ENCODE results near the gene IDS. TPM values are rescaled to one million over a fixed set of nuclear protein-coding genes. Genes with fewer than 3 reads are reported as not detected.
A peak's percentile ranks its signal among the peaks of the same experiment; 100 is the strongest.

The IDS gene
- total and polyA plus RNA-seq, 2 experiments from 2014 or later = 47.7 to 79.5 TPM

- H4K20me1 ChIP-seq (ENCODE audit: insufficient read depth) = no peaks in the 10 kb centered on the region
- H3K4me3 ChIP-seq = no peak overlapping the region
- H3K9me2 ChIP-seq (ENCODE audit: insufficient read depth) = no peaks in the 10 kb centered on the region
- TF ChIP-seq EZH2 (IDR thresholded peaks at IDR 0.05; ENCODE audit: insufficient read depth, poor library complexity, severe bottlenecking) (no peak), EZH2phosphoT487 (IDR thresholded peaks at IDR 0.05; ENCODE audit: insufficient read depth, low read depth) (no peak)
- H3K4me2 ChIP-seq (ENCODE audit: unreplicated experiment) = no peak overlapping the region
- no peak overlapping the region for H2AFZ ChIP-seq
- H3K9me3 ChIP-seq (ENCODE audit: low read depth) = no peaks in the 10 kb centered on the region
- no peaks in the 10 kb centered on the region for H3K27me3 ChIP-seq (replicated peaks; ENCODE audit: insufficient read depth)
- DNase-seq = no peak
- H3K79me2 ChIP-seq (ENCODE audit: insufficient read depth) = no peaks in the 10 kb centered on the region
- no peak overlapping the region for H3K9ac ChIP-seq
- no peaks in the 10 kb centered on the region for H3K36me3 ChIP-seq (ENCODE audit: low read depth)
- 94 to 100% methylated on average over 2 of the region's 2 CpGs for WGBS, 2 experiments (ENCODE audit: low coverage in 1 of 2, low lambda C conversion rate in 2 of 2, missing lambda C conversion rate in 2 of 2)
- in situ Hi-C loops (cut with MboI) = no loop called here
- H3F3A ChIP-seq (ENCODE audit: insufficient read depth) = no peaks in the 10 kb centered on the region
- no peak overlapping the region for H3K27ac ChIP-seq
- H3K4me1 ChIP-seq (ENCODE audit: insufficient read depth) = no peaks in the 10 kb centered on the region
Observed at GRCh38 chrX:149516604-149517003, 11.5 kb upstream of the IDS start.

DNA sequence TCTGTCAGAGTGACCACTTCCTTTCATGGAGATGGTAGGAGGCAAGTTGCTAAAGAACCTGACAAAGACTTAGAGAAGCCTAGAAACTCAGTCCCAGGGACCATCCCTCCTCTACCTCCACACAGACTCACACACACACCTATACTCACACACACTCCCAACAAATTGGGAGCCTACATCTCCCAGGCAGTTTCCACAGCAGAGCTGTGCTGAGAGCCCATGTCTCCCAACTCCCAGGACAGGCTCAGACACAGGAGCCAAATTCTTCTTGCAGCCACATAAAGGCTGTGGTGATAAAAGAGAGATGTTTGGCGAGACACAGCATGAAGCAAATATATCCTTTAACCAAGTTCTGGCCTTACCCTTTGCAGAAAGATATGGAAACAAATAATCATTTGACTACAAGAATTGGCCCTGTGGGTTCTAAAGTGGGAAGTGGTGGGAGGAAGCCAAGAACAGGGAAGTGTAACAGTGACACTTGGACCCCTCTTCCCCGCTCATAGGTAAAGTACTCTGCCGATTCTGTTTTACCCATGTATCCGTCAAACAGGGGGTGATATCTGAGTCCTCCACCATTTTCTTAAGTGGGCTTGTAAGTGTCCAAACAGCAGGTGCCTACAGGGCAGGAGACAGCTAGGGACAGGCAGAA lies 11.0 kb upstream of the IDS start:
- peaks cover 2% of the 10 kb centered on the region; the same call in 1 of the 2 replicates for H3K4me1 ChIP-seq (ENCODE audit: insufficient read depth)
- 77 to 87% methylated on average over 4 of the region's 4 CpGs for WGBS, 2 experiments (ENCODE audit: low coverage in 1 of 2, low lambda C conversion rate in 2 of 2, missing lambda C conversion rate in 2 of 2)
- H3K36me3 ChIP-seq (ENCODE audit: low read depth) = no peaks in the 10 kb centered on the region
- no peaks in the 10 kb centered on the region for H3K27me3 ChIP-seq (replicated peaks; ENCODE audit: insufficient read depth)
- no peak overlapping the region for H3K27ac ChIP-seq
- H4K20me1 ChIP-seq (ENCODE audit: insufficient read depth) = no peaks in the 10 kb centered on the region
- in situ Hi-C loops (cut with MboI) = no loop called here
- H3K4me3 ChIP-seq = no peak overlapping the region
- TF ChIP-seq EZH2 (IDR thresholded peaks at IDR 0.05; ENCODE audit: insufficient read depth, poor library complexity, severe bottlenecking) (no peak), EZH2phosphoT487 (IDR thresholded peaks at IDR 0.05; ENCODE audit: insufficient read depth, low read depth) (no peak)
- H3K4me2 ChIP-seq (ENCODE audit: unreplicated experiment) = no peak overlapping the region
- no peak overlapping the region for H2AFZ ChIP-seq
- H3K9me3 ChIP-seq (ENCODE audit: low read depth) = no peaks in the 10 kb centered on the region
- no peak overlapping the region for H3K9ac ChIP-seq
- no peaks in the 10 kb centered on the region for H3F3A ChIP-seq (ENCODE audit: insufficient read depth)
- H3K9me2 ChIP-seq (ENCODE audit: insufficient read depth) = no peaks in the 10 kb centered on the region
- no peak for DNase-seq
- no peaks in the 10 kb centered on the region for H3K79me2 ChIP-seq (ENCODE audit: insufficient read depth)

DNA sequence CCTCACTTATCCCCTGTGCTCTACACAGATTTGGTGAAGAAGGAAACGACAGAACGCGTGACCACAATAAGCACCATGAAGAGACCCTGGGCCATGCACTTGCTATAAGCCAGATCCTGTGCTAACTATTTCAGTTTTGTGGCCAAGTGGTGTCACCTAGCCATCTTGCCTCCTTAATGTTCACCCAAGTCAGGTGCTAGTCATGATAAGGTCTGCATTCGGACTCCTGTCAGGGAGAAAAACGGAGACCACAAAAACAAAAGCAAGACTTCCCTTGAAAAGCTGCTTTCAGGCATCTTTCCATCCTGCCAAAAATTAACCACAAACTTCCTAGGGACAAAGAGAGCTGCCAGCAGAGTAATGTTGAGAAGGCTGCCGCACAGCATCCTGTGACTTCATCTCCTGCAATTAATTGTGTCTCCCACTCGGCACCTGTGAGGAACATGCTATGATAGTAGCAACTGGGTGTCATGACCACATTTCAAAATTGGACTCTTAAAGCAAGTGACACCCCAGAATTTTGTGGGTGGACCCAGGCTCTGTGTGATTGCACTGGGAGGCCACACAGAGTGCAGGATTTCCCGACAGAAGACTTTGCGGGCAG lies 8.8 kb upstream of the IDS start:
- H3K9ac ChIP-seq = no peak overlapping the region
- H4K20me1 ChIP-seq (ENCODE audit: insufficient read depth) = no peaks in the 10 kb centered on the region
- no peaks in the 10 kb centered on the region for H3F3A ChIP-seq (ENCODE audit: insufficient read depth)
- peaks cover 5% of the 10 kb centered on the region; the same call in 1 of the 2 replicates for H3K4me1 ChIP-seq (ENCODE audit: insufficient read depth)
- in situ Hi-C loops (cut with MboI) = no loop called here
- 71 to 73% methylated on average over 6 to 9 of the region's 9 CpGs for WGBS, 2 experiments (ENCODE audit: low coverage in 1 of 2, low lambda C conversion rate in 2 of 2, missing lambda C conversion rate in 2 of 2)
- no peaks in the 10 kb centered on the region for H3K27me3 ChIP-seq (replicated peaks; ENCODE audit: insufficient read depth)
- peak; percentile 26 for DNase-seq
- no peaks in the 10 kb centered on the region for H3K9me2 ChIP-seq (ENCODE audit: insufficient read depth)
- H3K27ac ChIP-seq = no peak overlapping the region
- TF ChIP-seq EZH2 (IDR thresholded peaks at IDR 0.05; ENCODE audit: insufficient read depth, poor library complexity, severe bottlenecking) = no peak
- no peak for TF ChIP-seq EZH2phosphoT487 (IDR thresholded peaks at IDR 0.05; ENCODE audit: insufficient read depth, low read depth)
- no peak overlapping the region for H2AFZ ChIP-seq
- no peaks in the 10 kb centered on the region for H3K36me3 ChIP-seq (ENCODE audit: low read depth)
- no peaks in the 10 kb centered on the region for H3K79me2 ChIP-seq (ENCODE audit: insufficient read depth)
- H3K4me2 ChIP-seq (ENCODE audit: unreplicated experiment) = no peak overlapping the region
- H3K4me3 ChIP-seq = no peak overlapping the region
- H3K9me3 ChIP-seq (ENCODE audit: low read depth) = no peaks in the 10 kb centered on the region

DNA sequence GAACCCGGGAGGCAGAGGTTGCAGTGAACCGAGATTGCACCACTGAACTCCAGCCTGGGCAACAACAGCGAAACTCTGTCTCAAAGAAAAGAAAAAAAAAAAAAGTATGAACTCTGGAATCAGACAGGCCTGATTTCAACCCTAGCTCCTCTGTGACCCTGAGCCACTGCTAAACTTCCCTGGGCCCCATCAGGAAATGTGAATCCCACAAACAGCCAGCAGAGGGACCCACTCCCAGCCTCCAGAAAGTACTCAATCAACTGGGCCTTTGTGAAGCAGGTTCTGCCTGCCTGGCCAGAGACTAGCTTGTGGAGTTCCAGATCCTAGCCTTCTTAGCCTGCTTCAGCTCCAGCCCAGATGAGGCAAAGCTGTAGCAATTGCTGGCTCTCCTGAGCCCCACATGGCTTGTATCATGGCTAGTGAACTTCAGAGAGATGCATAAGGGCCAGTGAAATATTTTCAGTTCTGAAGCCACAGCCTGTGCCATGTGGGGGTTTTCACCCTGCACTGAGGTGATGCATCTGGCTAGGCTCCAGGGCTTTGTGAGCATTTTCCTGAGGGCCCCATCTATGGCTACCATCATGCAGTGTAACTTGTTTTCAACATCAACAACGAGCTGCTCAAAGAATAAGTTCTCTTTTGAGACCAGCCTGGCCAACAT lies 7.2 kb upstream of the IDS start:
- DNase-seq = peak; percentile 58
- Histone ChIP-seq H3K9me2 (ENCODE audit: insufficient read depth) (no peaks in the 10 kb centered on the region), H3K4me1 (ENCODE audit: insufficient read depth) (peaks cover 5% of the 10 kb centered on the region; the same call in 1 of the 2 replicates), H3K27ac (no peak overlapping the region), H3K36me3 (ENCODE audit: low read depth) (no peaks in the 10 kb centered on the region), H3K27me3 (replicated peaks; ENCODE audit: insufficient read depth) (no peaks in the 10 kb centered on the region), H2AFZ (no peak overlapping the region), H3K4me3 (no peak overlapping the region), H3K4me2 (ENCODE audit: unreplicated experiment) (no peak overlapping the region), H3K9ac (no peak overlapping the region), H4K20me1 (ENCODE audit: insufficient read depth) (no peaks in the 10 kb centered on the region), H3K9me3 (ENCODE audit: low read depth) (no peaks in the 10 kb centered on the region), H3K79me2 (ENCODE audit: insufficient read depth) (no peaks in the 10 kb centered on the region), H3F3A (ENCODE audit: insufficient read depth) (no peaks in the 10 kb centered on the region)
- 83 to 88% methylated on average over 1 to 4 of the region's 4 CpGs for WGBS, 2 experiments (ENCODE audit: low coverage in 1 of 2, low lambda C conversion rate in 2 of 2, missing lambda C conversion rate in 2 of 2)
- TF ChIP-seq EZH2phosphoT487 (IDR thresholded peaks at IDR 0.05; ENCODE audit: insufficient read depth, low read depth) (no peak), EZH2 (IDR thresholded peaks at IDR 0.05; ENCODE audit: insufficient read depth, poor library complexity, severe bottlenecking) (no peak)
- in situ Hi-C loops (cut with MboI) = no loop called here
